ENCODE data around the gene TMC3.

DNA sequence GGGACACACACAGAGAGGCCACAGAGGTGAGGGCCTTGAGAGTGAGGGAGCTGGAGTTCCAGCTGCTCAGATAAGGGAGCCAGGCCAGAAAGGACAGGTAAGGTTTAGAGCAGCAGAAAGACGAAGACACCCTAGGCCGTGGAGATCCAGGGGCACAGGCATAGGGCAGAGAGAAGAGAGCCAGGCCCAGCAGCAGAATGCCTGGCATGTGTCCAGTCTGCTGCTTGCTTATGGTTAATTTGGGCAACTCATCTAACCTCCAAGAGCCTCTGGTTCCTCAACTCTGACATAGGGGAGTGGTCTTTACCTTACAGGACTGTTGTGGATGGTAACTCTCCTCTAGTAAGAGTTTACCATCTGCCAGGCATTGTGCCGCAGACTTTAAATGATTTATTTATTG, 86.0 kb downstream of the TMC3 start:
- TF ChIP-seq, protein P1, sequence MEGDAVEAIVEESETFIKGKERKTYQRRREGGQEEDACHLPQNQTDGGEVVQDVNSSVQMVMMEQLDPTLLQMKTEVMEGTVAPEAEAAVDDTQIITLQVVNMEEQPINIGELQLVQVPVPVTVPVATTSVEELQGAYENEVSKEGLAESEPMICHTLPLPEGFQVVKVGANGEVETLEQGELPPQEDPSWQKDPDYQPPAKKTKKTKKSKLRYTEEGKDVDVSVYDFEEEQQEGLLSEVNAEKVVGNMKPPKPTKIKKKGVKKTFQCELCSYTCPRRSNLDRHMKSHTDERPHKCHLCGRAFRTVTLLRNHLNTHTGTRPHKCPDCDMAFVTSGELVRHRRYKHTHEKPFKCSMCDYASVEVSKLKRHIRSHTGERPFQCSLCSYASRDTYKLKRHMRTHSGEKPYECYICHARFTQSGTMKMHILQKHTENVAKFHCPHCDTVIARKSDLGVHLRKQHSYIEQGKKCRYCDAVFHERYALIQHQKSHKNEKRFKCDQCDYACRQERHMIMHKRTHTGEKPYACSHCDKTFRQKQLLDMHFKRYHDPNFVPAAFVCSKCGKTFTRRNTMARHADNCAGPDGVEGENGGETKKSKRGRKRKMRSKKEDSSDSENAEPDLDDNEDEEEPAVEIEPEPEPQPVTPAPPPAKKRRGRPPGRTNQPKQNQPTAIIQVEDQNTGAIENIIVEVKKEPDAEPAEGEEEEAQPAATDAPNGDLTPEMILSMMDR (IDR thresholded peaks at IDR 0.05) = no peak
- TF ChIP-seq EP300 (IDR thresholded peaks at IDR 0.05) (no peak), POLR2A (IDR thresholded peaks at IDR 0.05) (no peak), POLR2AphosphoS5 (IDR thresholded peaks at IDR 0.05) (no peak)

Data from stomach (tissue), 4 donors.